ENCODE results near the gene REL.

Gene REL

GRCh38 chr2:60872510-60872928 is 8.9 kb upstream of the REL start:
- no peak overlapping the region for H4K12ac ChIP-seq (ENCODE audit: low read depth, low read length)
- no peak for DNase-seq
- whole genome bisulfite sequencing (ENCODE audit: extremely low coverage, insufficient coverage, insufficient read length), result no CpG with 5 or more reads among the region's 3 CpGs

GRCh38 chr2:60873381-60873780 is 8.0 kb upstream of the REL start:
- H3K27me3 ChIP-seq (ENCODE audit: insufficient read depth, low read length), result no peaks in the 10 kb centered on the region
- no peak overlapping the region for H4K91ac ChIP-seq (ENCODE audit: low read depth, low read length)
- H3K4me1 ChIP-seq (ENCODE audit: control insufficient read depth in 1 of 2, insufficient read depth in 2 of 2, low read length in 2 of 2), result no peaks in the 10 kb centered on the region
- no peak overlapping the region for H3K9ac ChIP-seq (ENCODE audit: low read length)
- H3K36me3 ChIP-seq (ENCODE audit: control insufficient read depth in 1 of 2, insufficient read depth in 2 of 2, low read length in 2 of 2), result no peaks in the 10 kb centered on the region
- no peak overlapping the region for H3K23ac ChIP-seq (ENCODE audit: low read length)
- no peak overlapping the region for H2BK5ac ChIP-seq (ENCODE audit: low read depth, low read length, poor library complexity)
- no CpG with 5 or more reads among the region's 3 CpGs for WGBS (ENCODE audit: extremely low coverage, insufficient coverage, insufficient read length)
- H3K18ac ChIP-seq (ENCODE audit: low read length), result no peak overlapping the region
- DNase-seq, result no peak
- no peak overlapping the region for H3K4ac ChIP-seq (ENCODE audit: low read depth, low read length)
- H3K27ac ChIP-seq (ENCODE audit: low read depth, low read length), result no peak overlapping the region
- H4K12ac ChIP-seq (ENCODE audit: low read depth, low read length), result no peak overlapping the region
- no peak overlapping the region for H2BK12ac ChIP-seq (ENCODE audit: low read length)
- no peaks in the 10 kb centered on the region for H3K79me2 ChIP-seq (ENCODE audit: control insufficient read depth, insufficient read depth, low read length, poor library complexity)
- no peak overlapping the region for H2AK5ac ChIP-seq (ENCODE audit: low read length)
- no peak overlapping the region for H4K8ac ChIP-seq (ENCODE audit: low read depth, low read length)
- H2BK120ac ChIP-seq (ENCODE audit: insufficient read depth, low read length, poor library complexity), result no peak overlapping the region
- H3K79me1 ChIP-seq (ENCODE audit: low read length), result no peaks in the 10 kb centered on the region
- H3K4me2 ChIP-seq (ENCODE audit: low read length), result no peak overlapping the region
- no peak overlapping the region for H3K4me3 ChIP-seq (ENCODE audit: low read depth, low read length)
- H2AFZ ChIP-seq (ENCODE audit: insufficient read depth, low read length, poor library complexity), result no peak overlapping the region
- H3K14ac ChIP-seq (ENCODE audit: low read length), result no peak overlapping the region
- H3K9me3 ChIP-seq (ENCODE audit: insufficient read depth, low read depth, low read length), result no peaks in the 10 kb centered on the region

More at GRCh38 chr2:60872510-60872928, 8.9 kb upstream of the REL start:
- H3K9ac ChIP-seq (ENCODE audit: low read length), result no peak overlapping the region
- H3K9me3 ChIP-seq (ENCODE audit: insufficient read depth, low read depth, low read length), result no peaks in the 10 kb centered on the region
- no peaks in the 10 kb centered on the region for H3K4me1 ChIP-seq (ENCODE audit: control insufficient read depth in 1 of 2, insufficient read depth in 2 of 2, low read length in 2 of 2)
- no peak overlapping the region for H2BK5ac ChIP-seq (ENCODE audit: low read depth, low read length, poor library complexity)
- H3K27me3 ChIP-seq (ENCODE audit: insufficient read depth, low read length), result no peaks in the 10 kb centered on the region
- H3K79me1 ChIP-seq (ENCODE audit: low read length), result no peaks in the 10 kb centered on the region
- no peak overlapping the region for H4K8ac ChIP-seq (ENCODE audit: low read depth, low read length)
- no peaks in the 10 kb centered on the region for H3K36me3 ChIP-seq (ENCODE audit: control insufficient read depth in 1 of 2, insufficient read depth in 2 of 2, low read length in 2 of 2)
- H4K91ac ChIP-seq (ENCODE audit: low read depth, low read length), result no peak overlapping the region
- no peak overlapping the region for H3K4ac ChIP-seq (ENCODE audit: low read depth, low read length)
- no peak overlapping the region for H3K18ac ChIP-seq (ENCODE audit: low read length)
- H2BK120ac ChIP-seq (ENCODE audit: insufficient read depth, low read length, poor library complexity), result no peak overlapping the region
- H3K14ac ChIP-seq (ENCODE audit: low read length), result no peak overlapping the region
- H3K4me2 ChIP-seq (ENCODE audit: low read length), result no peak overlapping the region
- H3K23ac ChIP-seq (ENCODE audit: low read length), result no peak overlapping the region
- H2AK5ac ChIP-seq (ENCODE audit: low read length), result no peak overlapping the region
- H3K79me2 ChIP-seq (ENCODE audit: control insufficient read depth, insufficient read depth, low read length, poor library complexity), result no peaks in the 10 kb centered on the region
- H2BK12ac ChIP-seq (ENCODE audit: low read length), result no peak overlapping the region
- H2AFZ ChIP-seq (ENCODE audit: insufficient read depth, low read length, poor library complexity), result no peak overlapping the region
- no peak overlapping the region for H3K4me3 ChIP-seq (ENCODE audit: low read depth, low read length)
- H3K27ac ChIP-seq (ENCODE audit: low read depth, low read length), result no peak overlapping the region

- Histone ChIP-seq H3K4me1 (ENCODE audit: control insufficient read depth in 1 of 2, insufficient read depth in 2 of 2, low read length in 2 of 2) (no peaks in the 10 kb centered on the region), H3K4ac (ENCODE audit: low read depth, low read length) (no peak overlapping the region), H4K12ac (ENCODE audit: low read depth, low read length) (no peak overlapping the region), H3K9ac (ENCODE audit: low read length) (no peak overlapping the region), H4K8ac (ENCODE audit: low read depth, low read length) (no peak overlapping the region), H3K23ac (ENCODE audit: low read length) (no peak overlapping the region), H3K4me3 (ENCODE audit: low read depth, low read length) (no peak overlapping the region), H3K79me2 (ENCODE audit: control insufficient read depth, insufficient read depth, low read length, poor library complexity) (no peaks in the 10 kb centered on the region), H3K36me3 (ENCODE audit: control insufficient read depth in 1 of 2, insufficient read depth in 2 of 2, low read length in 2 of 2) (no peaks in the 10 kb centered on the region), H4K91ac (ENCODE audit: low read depth, low read length) (no peak overlapping the region), H3K9me3 (ENCODE audit: insufficient read depth, low read depth, low read length) (no peaks in the 10 kb centered on the region), H2AFZ (ENCODE audit: insufficient read depth, low read length, poor library complexity) (no peak overlapping the region), H2BK12ac (ENCODE audit: low read length) (no peak overlapping the region), H3K14ac (ENCODE audit: low read length) (no peak overlapping the region), H3K18ac (ENCODE audit: low read length) (no peak overlapping the region), H3K27me3 (ENCODE audit: insufficient read depth, low read length) (no peaks in the 10 kb centered on the region), H2BK5ac (ENCODE audit: low read depth, low read length, poor library complexity) (no peak overlapping the region), H3K27ac (ENCODE audit: low read depth, low read length) (no peak overlapping the region), H2AK5ac (ENCODE audit: low read length) (no peak overlapping the region), H3K4me2 (ENCODE audit: low read length) (no peak overlapping the region), H2BK120ac (ENCODE audit: insufficient read depth, low read length, poor library complexity) (no peak overlapping the region), H3K79me1 (ENCODE audit: low read length) (no peaks in the 10 kb centered on the region)
- DNase-seq, result no peak
Observed at GRCh38 chr2:60875520-60875919, 5.9 kb upstream of the REL start.

- Histone ChIP-seq H2BK12ac (ENCODE audit: low read length) (no peak overlapping the region), H3K79me2 (ENCODE audit: control insufficient read depth, insufficient read depth, low read length, poor library complexity) (peaks cover 7% of the 10 kb centered on the region), H3K9ac (ENCODE audit: low read length) (peak overlapping the region; percentile 79), H3K4me1 (ENCODE audit: control insufficient read depth in 1 of 2, insufficient read depth in 2 of 2, low read length in 2 of 2) (peaks cover 0 to 4% of the 10 kb centered on the region in 2 experiments), H2BK120ac (ENCODE audit: insufficient read depth, low read length, poor library complexity) (peak overlapping the region; percentile 55), H3K27me3 (ENCODE audit: insufficient read depth, low read length) (no peaks in the 10 kb centered on the region), H2AK5ac (ENCODE audit: low read length) (no peak overlapping the region), H3K4me2 (ENCODE audit: low read length) (peak overlapping the region; percentile 68), H4K91ac (ENCODE audit: low read depth, low read length) (peak overlapping the region; percentile 91), H4K8ac (ENCODE audit: low read depth, low read length) (peak overlapping the region; percentile 88), H2AFZ (ENCODE audit: insufficient read depth, low read length, poor library complexity) (peak overlapping the region; percentile 92), H3K4me3 (ENCODE audit: low read depth, low read length) (peak overlapping the region; percentile 88), H4K12ac (ENCODE audit: low read depth, low read length) (peak overlapping the region; percentile 88), H3K4ac (ENCODE audit: low read depth, low read length) (peak overlapping the region; percentile 49), H3K23ac (ENCODE audit: low read length) (no peak overlapping the region), H3K9me3 (ENCODE audit: insufficient read depth, low read depth, low read length) (no peaks in the 10 kb centered on the region), H3K36me3 (ENCODE audit: control insufficient read depth in 1 of 2, insufficient read depth in 2 of 2, low read length in 2 of 2) (no peaks in the 10 kb centered on the region), H3K27ac (ENCODE audit: low read depth, low read length) (peak overlapping the region; percentile 66), H2BK5ac (ENCODE audit: low read depth, low read length, poor library complexity) (peak overlapping the region; percentile 63), H3K18ac (ENCODE audit: low read length) (peak overlapping the region; percentile 86), H3K14ac (ENCODE audit: low read length) (peak overlapping the region; percentile 90), H3K79me1 (ENCODE audit: low read length) (peaks cover 10% of the 10 kb centered on the region)
- DNase-seq, result peak in 1 of 2 donors; percentile 59
- no CpG with 5 or more reads among the region's 18 CpGs for WGBS (ENCODE audit: extremely low coverage, insufficient coverage, insufficient read length)
Observed at GRCh38 chr2:60880643-60881046, 729 bp upstream of the REL start.

Data from trophoblast cell (in vitro differentiated cells and primary cell).